H1 (cell line): ENCODE measurements around the gene LRFN3. TPM values are rescaled to one million over a fixed set of nuclear protein-coding genes. Genes with fewer than 3 reads are reported as not detected.

Experiments
- MAFK ChIP-seq: IDR thresholded peaks from 2 replicates; pipeline ENCODE4 v1.6.1; 2012; ENCODE audit warnings: low read depth, mild to moderate bottlenecking, improper control_type of control experiment, low read length
- SIX5 ChIP-seq: IDR thresholded peaks from 2 replicates; pipeline ENCODE4 v1.6.1; 2011; ENCODE audit warnings: mild to moderate bottlenecking, low read depth, low read length
- SP4 ChIP-seq: IDR thresholded peaks from 2 replicates; pipeline ENCODE4 v1.6.1; 2012; ENCODE audit warnings: low read length, inconsistent platforms
- TBP ChIP-seq: IDR thresholded peaks from 2 replicates; pipeline ENCODE4 v1.6.1; 2011; ENCODE audit warnings: low read depth, low read length, improper control_type of control experiment
- polyA plus RNA-seq, 7 experiments: library from polyadenylated mRNA; depleted of rRNA in 3 of 7; stranded (reverse) in 5 of 7; unstranded in 2 of 7; fragments of >200 nt in 5 of 7; fragments of 200-250 nt in 2 of 7; gene quantifications; 1 replicate in 5 of 7; 2 replicates in 1 of 7; 4 replicates in 1 of 7; pipeline versions ENCODE4 v1.2.1 to v1.2.3, GENCODE V29; 2011 to 2013; ENCODE audit warnings: missing spikeins in 2 of 7, mixed read lengths in 2 of 7
- total RNA-seq: library from RNA; stranded (reverse); fragmentation: NEBNext Ultra II Directional; extraction: Animal tissue kit (Norgen Biotek cat#: 25700); gene quantifications from 2 replicates; pipeline ENCODE4 v1.2.1, GENCODE V29; 2021
- TF ChIP-seq, protein P1 (sequence below): fragments of 300-600 bp; sonication (generic); IDR thresholded peaks from 2 replicates; pipeline ENCODE4 v1.7.1; 2012; ENCODE audit warnings: low read length, moderate library complexity, mild to moderate bottlenecking, inconsistent platforms; ENCODE audit not compliant: insufficient replicate concordance

LRFN3 gene
- total and polyA plus RNA-seq, 2 of the 8 experiments (the other 6 are each of a cell fraction or from before 2014, with no cell fraction given) = 4.6 to 16.8 TPM

DNA sequence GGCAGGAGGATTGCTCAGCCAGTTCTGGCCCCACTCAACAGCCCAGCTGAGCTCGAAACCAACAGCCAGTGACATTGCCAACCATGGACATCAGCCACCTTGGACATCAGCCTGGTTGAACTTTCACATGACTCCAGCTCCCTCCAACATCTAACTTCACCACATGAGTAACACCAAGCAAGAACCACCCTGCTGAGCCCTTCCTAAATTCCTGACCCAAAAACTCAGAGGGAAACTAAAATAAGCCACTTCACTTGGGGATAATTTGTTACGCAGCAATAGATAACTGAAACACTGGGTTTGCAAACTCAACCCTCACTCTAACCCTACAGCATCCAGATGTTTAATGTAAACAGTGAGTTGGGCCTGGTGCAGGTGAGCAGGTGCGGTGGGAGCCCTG is 10.7 kb upstream of the LRFN3 start (continued):
- TF ChIP-seq MAFK = no peak
- no peak for TF ChIP-seq SIX5
- no peak for TF ChIP-seq SP4
- TF ChIP-seq, protein P1, sequence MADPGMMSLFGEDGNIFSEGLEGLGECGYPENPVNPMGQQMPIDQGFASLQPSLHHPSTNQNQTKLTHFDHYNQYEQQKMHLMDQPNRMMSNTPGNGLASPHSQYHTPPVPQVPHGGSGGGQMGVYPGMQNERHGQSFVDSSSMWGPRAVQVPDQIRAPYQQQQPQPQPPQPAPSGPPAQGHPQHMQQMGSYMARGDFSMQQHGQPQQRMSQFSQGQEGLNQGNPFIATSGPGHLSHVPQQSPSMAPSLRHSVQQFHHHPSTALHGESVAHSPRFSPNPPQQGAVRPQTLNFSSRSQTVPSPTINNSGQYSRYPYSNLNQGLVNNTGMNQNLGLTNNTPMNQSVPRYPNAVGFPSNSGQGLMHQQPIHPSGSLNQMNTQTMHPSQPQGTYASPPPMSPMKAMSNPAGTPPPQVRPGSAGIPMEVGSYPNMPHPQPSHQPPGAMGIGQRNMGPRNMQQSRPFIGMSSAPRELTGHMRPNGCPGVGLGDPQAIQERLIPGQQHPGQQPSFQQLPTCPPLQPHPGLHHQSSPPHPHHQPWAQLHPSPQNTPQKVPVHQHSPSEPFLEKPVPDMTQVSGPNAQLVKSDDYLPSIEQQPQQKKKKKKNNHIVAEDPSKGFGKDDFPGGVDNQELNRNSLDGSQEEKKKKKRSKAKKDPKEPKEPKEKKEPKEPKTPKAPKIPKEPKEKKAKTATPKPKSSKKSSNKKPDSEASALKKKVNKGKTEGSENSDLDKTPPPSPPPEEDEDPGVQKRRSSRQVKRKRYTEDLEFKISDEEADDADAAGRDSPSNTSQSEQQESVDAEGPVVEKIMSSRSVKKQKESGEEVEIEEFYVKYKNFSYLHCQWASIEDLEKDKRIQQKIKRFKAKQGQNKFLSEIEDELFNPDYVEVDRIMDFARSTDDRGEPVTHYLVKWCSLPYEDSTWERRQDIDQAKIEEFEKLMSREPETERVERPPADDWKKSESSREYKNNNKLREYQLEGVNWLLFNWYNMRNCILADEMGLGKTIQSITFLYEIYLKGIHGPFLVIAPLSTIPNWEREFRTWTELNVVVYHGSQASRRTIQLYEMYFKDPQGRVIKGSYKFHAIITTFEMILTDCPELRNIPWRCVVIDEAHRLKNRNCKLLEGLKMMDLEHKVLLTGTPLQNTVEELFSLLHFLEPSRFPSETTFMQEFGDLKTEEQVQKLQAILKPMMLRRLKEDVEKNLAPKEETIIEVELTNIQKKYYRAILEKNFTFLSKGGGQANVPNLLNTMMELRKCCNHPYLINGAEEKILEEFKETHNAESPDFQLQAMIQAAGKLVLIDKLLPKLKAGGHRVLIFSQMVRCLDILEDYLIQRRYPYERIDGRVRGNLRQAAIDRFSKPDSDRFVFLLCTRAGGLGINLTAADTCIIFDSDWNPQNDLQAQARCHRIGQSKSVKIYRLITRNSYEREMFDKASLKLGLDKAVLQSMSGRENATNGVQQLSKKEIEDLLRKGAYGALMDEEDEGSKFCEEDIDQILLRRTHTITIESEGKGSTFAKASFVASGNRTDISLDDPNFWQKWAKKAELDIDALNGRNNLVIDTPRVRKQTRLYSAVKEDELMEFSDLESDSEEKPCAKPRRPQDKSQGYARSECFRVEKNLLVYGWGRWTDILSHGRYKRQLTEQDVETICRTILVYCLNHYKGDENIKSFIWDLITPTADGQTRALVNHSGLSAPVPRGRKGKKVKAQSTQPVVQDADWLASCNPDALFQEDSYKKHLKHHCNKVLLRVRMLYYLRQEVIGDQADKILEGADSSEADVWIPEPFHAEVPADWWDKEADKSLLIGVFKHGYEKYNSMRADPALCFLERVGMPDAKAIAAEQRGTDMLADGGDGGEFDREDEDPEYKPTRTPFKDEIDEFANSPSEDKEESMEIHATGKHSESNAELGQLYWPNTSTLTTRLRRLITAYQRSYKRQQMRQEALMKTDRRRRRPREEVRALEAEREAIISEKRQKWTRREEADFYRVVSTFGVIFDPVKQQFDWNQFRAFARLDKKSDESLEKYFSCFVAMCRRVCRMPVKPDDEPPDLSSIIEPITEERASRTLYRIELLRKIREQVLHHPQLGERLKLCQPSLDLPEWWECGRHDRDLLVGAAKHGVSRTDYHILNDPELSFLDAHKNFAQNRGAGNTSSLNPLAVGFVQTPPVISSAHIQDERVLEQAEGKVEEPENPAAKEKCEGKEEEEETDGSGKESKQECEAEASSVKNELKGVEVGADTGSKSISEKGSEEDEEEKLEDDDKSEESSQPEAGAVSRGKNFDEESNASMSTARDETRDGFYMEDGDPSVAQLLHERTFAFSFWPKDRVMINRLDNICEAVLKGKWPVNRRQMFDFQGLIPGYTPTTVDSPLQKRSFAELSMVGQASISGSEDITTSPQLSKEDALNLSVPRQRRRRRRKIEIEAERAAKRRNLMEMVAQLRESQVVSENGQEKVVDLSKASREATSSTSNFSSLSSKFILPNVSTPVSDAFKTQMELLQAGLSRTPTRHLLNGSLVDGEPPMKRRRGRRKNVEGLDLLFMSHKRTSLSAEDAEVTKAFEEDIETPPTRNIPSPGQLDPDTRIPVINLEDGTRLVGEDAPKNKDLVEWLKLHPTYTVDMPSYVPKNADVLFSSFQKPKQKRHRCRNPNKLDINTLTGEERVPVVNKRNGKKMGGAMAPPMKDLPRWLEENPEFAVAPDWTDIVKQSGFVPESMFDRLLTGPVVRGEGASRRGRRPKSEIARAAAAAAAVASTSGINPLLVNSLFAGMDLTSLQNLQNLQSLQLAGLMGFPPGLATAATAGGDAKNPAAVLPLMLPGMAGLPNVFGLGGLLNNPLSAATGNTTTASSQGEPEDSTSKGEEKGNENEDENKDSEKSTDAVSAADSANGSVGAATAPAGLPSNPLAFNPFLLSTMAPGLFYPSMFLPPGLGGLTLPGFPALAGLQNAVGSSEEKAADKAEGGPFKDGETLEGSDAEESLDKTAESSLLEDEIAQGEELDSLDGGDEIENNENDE = no peak
- no peak for TF ChIP-seq TBP
